Glomerular visceral epithelial cell (primary cell): ENCODE results near the gene ANKRD49.
"Not testable (repeated sequence)": the region's sequence is repeated elsewhere in the genome, so short reads cannot be mapped to it uniquely, and the experiment has no call there.

Experiments used
- DNase-seq: peaks from one replicate; pipeline ENCODE4 v3.0.0-alpha.2; 2016; ENCODE audit errors: extremely low spot score

The ANKRD49 gene

DNA sequence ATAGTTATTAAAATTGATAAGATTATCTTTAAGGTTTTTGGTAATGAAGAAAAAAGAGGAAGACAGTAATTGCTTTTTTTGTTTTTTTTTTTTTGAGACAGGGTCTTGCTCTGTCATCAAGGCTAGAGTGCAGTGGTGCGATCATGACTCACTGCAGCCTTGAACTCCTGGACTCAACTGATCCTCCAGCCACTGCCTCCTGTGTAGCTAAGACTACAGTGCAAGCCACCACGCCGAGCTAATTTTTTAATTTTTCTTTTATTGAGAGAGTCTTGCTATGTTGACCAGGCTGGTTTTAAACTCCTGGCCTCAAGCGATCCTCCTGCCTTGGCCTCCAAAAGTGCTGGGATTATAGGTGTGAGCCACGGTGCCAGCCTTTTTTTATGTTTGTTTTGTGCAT is 12.7 kb downstream of the ANKRD49 start:
- not testable (repeated sequence) for DNase-seq

DNA sequence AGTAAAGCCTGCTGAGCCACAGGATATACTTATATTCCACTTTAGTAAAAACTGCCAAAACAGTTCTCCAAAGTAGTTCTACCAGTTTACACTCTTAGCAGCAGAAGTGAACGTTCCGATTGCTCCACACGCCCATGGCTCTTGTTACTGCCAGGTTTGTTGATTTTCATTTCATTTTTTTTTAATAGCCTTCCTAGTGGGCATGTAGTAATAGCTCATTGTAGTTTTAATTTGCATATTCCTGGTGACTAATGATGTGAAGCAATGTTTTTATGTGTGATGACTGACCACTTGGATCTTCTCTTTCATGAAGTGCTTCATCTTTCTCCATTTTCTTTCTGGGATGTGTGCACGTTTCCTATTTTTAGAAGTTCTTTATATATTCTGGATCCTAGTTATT is 13.7 kb downstream of the ANKRD49 start:
- DNase-seq: no peak

DNA sequence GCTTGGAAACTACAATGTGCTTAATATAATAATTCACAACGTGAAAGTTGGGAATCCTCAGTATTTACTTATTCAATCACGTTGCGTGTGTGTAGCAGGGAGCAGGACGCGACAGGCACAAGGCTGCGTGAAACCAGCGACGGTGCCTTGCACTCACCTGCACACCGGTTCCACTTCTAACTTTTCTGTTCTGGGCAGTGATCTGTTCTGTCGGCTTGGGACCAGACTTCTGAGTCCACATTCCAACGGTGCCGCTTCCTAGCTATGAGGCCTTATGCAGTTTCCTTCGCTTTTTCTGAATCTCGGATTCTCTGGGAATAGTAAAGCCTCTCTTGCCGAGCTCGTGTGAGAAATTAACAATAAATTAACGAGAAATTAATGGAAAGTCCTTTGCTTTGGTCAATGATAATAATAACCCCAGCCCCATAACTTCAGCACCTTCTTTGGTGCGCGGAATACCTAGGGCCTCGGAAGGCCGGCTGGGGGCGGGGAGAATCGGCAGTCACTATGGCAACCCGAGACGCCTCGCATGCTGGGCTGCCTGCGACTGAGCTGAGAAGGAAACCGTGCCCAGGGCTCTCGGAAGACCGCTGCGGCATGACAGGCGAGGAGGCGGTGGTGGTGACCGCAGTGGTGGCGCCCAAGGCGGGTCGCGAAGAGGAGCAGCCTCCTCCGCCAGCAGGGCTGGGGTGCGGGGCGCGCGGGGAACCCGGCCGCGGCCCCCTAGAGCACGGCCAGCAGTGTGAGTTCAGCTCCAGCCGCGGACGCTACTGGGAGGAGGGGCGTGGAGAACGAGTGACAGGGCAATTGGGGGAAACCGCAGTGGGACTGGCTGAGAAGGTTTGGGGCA is 18.4 kb downstream of the ANKRD49 start, which contains the start of gene C11orf97:
Gene C11orf97, plus strand, starts transcription at position 530 of the 850 bp plus-strand sequence. Its CDS starts 68 bp downstream, at position 598.
- peak; percentile 36 for DNase-seq

DNA sequence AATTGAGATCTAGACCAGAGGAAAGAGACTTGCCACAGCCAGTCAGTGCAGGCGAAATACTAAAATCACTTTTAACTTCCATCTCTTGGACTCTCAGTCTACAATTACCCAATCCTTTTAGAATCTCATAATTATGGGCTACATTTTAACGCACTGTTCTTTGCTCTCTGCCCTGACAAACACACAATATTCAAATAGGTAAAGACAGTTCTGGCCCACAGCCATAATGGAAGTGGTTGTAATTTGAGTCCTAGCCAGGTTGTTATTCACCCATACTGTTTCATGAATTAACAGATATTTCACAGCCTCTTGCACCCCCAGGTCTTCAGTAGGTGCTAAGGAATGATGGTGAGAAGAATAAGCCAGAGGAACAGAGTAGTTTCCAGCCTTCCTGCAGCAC is 19.3 kb downstream of the ANKRD49 start:
- DNase-seq: peak; percentile 18

DNA sequence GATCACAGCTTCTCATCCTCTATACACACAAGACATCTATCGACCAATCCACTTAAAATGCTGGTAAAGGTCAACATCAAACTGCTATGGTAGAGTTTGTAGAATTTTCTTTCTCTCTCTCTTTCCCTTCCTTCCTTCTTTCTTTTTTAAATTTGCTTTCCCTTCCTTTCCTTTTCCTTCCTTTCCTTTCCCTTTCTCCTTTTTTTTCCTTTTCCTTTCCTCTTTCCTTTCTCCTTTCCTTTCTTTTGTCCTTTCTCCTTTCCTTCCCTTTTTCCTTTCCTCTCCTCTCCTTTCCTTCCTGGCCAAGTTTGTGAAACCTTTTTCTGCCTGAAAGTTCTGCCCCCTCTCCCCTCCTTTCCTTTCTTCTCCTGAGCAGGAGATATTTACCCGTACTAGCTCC is 21.6 kb downstream of the ANKRD49 start:
- no peak for DNase-seq

DNA sequence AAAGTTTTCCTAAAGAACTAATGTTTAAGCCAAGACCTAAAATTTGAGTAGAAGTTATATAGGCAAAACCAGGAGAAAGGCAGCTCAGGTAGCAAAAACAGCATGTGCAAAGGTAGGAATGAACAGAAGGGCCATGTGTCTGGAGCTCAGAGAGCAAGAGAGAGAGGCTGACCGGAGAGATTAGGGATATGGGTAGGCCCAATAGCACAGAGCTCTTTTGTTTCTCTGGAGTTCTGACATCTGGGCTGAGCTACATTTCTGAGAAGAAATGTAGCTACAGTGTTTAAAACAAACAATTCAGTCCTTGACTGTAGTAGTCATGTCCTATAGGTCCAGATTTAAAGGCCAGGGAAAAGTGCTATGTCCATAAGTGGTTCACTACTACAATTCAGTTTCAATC is 22.9 kb downstream of the ANKRD49 start:
- DNase-seq: no peak

DNA sequence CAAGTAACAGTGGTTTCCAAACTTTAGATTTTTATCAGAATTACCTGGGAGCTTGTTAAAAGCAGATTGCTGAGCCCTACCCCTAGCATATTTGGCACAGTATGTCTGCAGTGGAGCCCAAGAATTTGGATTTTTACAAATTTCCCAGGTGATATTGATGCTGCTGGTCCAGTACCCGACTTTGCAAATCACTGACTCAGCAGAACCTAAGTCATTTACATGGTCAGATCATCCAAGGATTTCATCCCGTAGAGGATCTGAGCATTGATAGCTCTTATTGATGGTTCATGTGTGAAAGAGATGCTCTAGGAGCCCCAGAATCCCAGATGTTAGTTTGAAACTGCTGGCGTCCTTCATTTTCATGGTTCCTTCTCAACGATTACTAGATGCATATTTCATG is 24.5 kb downstream of the ANKRD49 start:
- no peak for DNase-seq

DNA sequence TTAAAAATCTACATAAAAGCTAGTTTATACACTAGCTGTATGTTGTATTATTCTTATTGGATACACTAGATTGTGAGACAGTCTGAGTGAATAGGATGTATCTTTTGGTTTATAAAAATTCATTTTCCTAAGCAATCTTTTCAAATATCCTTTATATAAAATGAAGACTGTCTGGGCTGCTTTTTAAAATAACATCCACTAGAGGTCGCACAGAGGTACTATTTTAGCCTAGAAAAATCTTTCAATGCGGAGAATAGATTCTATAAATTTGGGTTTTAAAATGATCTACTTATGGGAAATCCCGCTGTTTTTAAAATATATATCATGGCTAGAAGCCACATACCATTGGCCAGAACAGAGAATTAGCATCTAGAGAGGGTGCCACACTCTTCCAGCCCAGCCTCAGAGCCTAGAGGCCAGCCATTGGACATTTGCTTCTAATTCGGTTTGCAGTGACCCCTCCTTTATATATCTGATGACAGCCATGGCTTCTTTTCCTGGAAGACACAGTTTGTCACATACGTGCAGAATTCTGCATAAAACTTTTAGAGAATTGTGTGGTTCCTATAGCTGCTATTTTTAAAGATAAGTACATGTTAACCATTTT is 25.8 kb downstream of the ANKRD49 start:
- peak; percentile 25 for DNase-seq

DNA sequence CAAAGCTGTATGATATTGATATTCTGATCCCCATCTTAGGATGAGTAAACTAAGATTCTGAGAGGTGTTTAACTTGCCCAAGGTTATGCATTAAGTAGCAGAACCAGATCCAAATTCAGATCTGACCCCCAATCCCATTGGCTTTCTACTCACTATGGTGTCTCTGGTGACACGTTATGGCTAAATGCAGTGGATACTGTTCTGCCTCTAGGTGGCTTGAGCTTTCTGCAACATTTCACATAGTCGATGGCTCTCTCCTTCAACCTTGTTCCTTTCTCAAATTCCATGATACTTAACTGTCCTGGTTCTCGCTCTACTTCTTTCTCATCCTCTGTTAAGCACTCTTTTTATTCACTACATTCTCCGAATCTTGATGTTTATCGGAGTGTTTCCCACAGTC is 27.9 kb downstream of the ANKRD49 start:
- DNase-seq: no peak

DNA sequence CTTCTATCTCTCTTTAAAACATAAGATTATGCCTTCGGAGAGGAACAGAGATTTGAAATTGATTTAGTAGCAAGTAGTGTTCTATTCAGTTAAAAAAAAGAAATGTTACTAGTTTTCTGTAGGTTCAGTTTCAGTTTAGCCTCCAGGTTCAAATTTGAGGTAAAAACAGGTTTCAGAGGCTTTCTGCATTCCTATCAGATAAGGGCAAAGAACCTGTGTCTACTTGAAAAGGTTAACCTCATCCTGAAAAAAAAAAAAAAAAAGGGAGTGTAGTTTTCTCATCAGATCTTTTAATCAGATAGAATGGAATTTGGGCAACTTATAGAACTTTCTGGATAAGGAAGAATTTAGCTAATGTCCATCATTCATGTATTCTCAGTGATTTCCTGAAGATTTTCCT is 30.6 kb downstream of the ANKRD49 start:
- no peak for DNase-seq

DNA sequence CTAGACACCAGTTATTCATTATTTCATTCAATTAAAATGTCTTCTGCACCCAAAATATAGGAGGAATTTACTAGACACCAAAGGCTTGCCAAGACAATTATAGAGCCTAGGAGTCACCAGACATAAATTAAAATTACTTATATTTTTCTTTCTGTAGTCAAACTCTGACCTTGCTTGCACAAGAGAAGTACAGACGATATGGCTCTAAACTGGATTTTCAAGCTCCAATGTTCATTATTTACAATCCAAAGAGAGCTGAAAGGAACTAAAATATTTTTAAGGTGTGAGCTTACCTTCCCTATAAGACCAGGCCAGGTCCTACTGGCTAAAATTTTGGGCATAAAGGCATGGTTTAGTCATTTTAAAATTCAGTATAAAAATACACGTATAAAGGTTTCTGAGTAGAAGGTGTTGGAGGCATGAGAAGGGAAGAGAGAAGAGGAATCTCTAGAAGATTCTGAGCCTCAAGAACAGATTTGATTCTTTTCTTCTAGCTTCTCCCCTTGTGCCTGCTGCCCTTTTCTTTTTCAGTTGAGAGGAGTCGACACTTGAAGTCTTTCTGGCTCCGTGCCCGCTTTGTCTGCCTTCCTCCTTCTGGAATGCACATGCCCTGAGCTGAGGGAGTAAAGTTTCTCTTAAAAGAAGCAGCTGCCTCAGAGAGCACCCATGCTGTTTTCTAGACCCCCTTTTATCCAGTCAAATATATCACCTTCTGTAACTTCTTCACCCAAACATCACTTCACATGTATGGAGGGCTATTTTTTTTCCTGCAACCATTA is 32.0 kb downstream of the ANKRD49 start:
- peak; percentile 53 for DNase-seq

DNA sequence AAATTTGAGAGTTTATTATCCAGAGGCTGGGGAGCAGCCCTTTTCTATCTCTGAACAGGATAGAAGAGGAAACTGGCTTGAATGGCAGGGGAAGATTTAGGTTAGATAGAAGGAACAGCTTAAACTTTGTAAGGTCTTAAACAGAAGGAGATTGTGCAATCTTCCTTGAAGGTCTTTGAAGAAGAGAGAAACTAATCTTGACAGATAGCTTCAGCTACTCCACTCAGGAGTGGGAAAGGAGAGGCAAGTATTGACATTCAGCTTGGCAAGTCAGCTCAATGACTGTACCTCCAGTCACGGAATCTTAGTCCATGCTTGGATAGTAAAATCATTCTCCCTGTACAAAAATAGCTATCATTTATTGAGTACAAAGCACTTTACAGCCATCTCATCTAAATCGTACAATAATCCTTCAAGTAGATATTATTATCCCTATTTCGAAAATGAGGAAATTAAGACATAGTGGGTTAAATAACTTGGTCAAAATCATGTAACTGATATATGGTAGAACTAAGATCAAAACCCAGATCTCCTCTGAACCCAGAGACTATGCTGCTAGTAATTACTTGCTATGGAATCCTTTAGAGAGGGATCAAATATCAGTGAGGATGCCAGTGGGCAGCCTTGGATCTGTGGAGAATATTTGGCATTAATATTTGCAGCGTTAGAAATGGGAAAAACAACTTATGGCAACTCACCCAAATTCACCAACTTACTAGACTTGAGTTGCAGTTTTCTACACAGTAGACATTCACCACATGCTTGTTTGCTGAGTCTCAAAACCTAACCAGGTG is 33.1 kb downstream of the ANKRD49 start:
- DNase-seq: no peak

DNA sequence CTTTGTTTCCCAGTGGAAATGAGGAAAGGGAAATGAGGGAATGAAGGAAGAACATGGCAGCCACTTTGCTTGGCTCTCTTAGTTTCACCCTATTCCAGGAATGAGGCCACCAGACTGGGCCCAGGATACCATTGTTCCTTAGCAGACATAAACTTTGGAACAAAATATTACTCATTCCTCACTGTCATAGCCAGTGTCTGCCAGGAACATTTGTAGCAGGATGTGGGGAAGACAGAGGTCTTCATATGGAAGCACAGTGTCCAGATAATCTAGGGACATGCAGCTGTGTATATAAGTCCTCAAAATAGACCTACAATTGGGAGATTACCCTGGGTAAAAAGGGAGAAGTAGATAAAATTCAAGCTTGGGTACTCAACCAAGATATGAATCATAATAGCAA is 34.8 kb downstream of the ANKRD49 start:
- DNase-seq: no peak

DNA sequence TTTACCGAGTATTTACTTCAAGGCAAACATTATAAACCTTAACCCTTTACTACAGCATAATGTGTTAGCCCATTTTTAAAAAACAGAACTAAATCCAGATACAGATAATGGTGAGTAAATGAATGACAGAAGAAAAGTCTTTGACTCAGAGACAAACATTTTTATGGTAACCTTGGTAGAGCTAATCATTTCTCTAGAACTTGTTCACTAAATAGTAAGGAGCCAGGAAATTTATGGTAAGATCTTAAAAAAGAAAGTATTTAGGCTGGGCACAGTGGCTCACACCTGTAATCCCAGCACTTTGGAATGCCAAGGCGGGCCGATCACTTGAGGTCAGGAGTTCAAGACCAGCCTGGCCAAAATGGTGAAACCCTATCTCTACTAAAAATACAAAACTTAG is 38.4 kb downstream of the ANKRD49 start:
- DNase-seq: no peak

DNA sequence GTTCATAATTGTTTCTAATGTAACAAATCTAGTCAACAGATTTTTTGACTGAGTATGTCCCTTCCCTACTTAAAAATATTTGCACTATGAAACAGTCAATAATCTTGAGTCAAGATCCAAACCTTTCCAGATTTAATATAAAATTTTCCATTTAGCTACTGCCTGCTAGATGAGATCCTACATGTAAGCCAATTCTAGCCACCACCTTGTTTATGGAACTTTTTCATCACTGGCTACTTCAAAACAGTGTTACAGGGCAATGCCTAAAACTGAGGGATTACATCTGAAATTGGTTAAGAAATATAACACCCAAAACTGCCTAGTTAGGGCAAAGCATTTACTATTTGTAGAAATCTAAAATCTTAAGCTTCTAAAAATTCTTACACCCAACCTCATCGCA is 39.4 kb downstream of the ANKRD49 start:
- DNase-seq: no peak

DNA sequence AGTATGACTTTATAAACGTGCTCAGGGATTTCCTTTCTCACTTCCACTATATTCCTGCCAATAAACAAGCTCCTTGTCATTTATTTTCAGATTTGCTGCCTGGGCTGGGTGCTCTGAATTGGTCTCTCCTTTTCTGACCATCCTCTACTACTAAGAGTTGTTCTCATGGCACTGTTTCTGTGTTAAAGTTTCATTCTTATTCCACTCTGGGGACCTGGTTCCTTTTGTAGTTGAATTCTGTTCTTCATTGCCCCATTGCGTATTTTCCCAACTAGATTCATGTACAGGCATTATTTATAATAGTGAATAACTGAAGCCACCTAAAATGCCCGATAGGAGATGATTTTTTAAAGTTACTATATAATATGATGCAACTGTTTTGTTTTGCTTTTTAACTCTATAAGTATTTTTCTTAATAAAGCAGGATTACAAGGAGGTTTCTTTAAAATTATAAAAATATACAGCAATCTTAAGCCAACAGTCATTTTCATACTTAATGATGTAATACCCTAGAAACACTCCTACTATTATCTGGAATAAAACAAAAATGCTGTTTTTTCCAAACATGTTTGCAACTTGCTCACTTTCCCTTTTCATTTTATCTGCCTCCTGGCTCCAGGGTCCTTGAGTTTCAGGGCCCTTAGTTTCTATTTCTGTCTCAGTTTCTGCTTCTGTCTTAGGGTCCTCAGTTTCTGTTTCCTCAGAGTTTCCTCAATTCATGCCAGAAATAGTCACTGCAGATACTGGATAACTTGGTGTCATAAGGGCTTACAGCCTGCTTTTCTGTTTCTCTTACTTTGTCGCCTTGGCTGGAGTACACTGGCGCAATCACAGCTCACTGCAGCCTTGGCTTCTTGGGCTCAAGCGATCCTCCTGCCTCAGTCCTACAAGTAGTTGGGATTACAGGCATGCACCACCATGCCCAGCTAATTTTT is 40.2 kb downstream of the ANKRD49 start:
- no peak for DNase-seq

DNA sequence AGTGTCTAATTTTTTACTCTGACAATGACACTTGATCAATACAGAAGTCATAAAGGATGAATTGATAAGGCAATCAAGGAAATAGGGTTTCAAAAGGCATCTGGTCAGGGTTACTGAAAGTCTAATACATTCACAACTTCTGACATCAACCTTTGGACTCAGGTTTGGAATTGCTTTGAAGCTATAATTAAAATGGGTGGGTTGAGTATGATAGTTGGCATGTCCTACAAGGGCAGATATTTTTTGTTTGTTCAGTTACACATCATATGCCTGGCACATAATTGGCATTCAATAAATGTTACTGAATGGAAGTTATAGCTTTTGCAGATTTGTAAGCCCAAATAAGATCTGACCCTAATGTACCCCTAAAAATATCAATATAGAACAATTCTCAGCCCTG is 42.6 kb downstream of the ANKRD49 start:
- no peak for DNase-seq

DNA sequence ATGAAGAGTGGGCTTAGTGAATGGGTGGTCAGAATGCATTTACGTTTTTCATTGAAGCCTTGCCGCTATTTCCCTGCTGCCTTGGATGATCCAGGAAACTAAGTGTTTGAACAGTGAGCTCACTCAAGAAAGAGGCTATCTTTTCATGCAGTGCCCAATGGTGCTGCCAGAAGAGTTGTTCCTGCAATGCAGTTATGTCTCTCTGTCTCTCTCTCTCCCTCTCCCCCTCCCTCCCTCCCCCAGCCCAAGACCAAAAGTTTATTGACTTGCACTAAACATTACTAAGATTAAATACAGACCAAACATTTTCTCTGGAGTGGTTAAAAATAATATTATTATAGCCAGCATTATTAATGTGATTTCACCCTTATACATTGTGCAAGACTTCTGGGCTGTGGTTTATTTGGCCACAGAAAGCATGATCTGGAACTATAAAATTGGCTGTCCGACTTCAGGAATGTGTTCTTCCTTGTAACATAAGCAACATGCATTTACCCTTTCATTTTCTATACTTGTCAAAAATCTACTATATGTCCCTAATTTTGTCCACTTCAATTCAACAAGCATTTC is 43.3 kb downstream of the ANKRD49 start:
- peak; percentile 36 for DNase-seq

DNA sequence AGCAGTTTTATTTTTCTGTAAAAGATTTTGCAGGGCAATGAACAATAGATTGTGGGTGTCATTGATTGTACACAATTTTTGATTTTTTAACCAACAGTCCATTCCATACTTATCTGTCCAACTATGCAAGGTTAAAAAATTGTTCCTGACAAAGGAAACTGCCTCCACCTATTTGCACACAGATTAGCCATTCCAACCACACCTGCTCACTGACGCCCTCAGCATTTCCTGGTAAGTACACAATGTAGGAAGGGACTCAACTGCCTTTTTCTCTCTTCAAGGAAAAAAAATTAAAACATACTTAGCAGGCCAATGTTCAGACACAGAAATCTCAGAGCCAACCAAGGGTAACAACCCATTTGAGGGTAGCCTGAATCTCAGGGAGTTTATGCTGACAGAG is 45.6 kb downstream of the ANKRD49 start:
- DNase-seq: no peak
